ENCODE measurements around the gene CPA5.

Gene CPA5

GRCh38 chr7:130384841-130385599, 40.4 kb downstream of the CPA5 start:
- TF ChIP-seq, protein P1, sequence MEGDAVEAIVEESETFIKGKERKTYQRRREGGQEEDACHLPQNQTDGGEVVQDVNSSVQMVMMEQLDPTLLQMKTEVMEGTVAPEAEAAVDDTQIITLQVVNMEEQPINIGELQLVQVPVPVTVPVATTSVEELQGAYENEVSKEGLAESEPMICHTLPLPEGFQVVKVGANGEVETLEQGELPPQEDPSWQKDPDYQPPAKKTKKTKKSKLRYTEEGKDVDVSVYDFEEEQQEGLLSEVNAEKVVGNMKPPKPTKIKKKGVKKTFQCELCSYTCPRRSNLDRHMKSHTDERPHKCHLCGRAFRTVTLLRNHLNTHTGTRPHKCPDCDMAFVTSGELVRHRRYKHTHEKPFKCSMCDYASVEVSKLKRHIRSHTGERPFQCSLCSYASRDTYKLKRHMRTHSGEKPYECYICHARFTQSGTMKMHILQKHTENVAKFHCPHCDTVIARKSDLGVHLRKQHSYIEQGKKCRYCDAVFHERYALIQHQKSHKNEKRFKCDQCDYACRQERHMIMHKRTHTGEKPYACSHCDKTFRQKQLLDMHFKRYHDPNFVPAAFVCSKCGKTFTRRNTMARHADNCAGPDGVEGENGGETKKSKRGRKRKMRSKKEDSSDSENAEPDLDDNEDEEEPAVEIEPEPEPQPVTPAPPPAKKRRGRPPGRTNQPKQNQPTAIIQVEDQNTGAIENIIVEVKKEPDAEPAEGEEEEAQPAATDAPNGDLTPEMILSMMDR (IDR thresholded peaks at IDR 0.05; ENCODE audit: unreplicated experiment in 3 of 3): no peak
- H3K27me3 Mint-ChIP-seq (ENCODE audit: low read depth): no peaks in the 10 kb centered on the region
- H3K27ac Mint-ChIP-seq: peak overlapping the region in 2 of 3 experiments; percentile 65
- peaks cover 4% of the 10 kb centered on the region for H3K9me3 Mint-ChIP-seq
- peaks cover 4% of the 10 kb centered on the region for H3K36me3 Mint-ChIP-seq (ENCODE audit: low read depth)
- H3K4me3 Mint-ChIP-seq: no peak overlapping the region
- H3K4me1 Mint-ChIP-seq: peaks cover 45% of the 10 kb centered on the region

GRCh38 chr7:130385600-130386066, 41.0 kb downstream of the CPA5 start:
- Mint-ChIP-seq H3K4me1 (peaks cover 44% of the 10 kb centered on the region), H3K9me3 (peaks cover 4% of the 10 kb centered on the region), H3K4me3 (peak overlapping the region in 1 of 3 experiments; percentile 14), H3K36me3 (ENCODE audit: low read depth) (peaks cover 4% of the 10 kb centered on the region), H3K27me3 (ENCODE audit: low read depth) (no peaks in the 10 kb centered on the region), H3K27ac (peak overlapping the region; percentile 10 to 94 (median 84))
- TF ChIP-seq, protein P1 (IDR thresholded peaks at IDR 0.05; ENCODE audit: unreplicated experiment in 3 of 3): no peak

DNA sequence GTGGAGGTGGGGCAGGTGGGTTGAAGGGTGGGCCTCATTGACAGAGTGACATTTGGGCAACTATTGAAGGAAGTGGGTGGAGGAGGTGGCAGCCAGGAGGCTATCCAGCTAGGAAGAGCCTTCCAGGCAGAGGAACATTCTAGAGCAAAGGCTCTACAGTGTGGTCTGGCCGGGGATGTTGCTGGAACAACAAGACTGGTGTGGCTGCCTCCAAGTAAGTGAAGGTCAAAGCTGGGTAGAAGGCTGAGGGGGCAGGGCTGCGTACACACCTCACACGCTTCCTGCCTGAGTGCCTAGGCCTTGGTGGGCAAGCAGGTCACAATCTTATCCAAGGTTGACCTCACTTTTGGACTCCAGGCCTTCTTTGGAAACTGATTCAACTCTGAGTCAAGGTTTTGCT, 42.3 kb downstream of the CPA5 start:
- peaks cover 4% of the 10 kb centered on the region for H3K36me3 Mint-ChIP-seq (ENCODE audit: low read depth)
- peak overlapping the region; percentile 92 to 96 (median 94) for H3K27ac Mint-ChIP-seq
- TF ChIP-seq, protein P1 (IDR thresholded peaks at IDR 0.05; ENCODE audit: unreplicated experiment in 3 of 3): no peak
- no peak overlapping the region for H3K4me3 Mint-ChIP-seq
- no peaks in the 10 kb centered on the region for H3K27me3 Mint-ChIP-seq (ENCODE audit: low read depth)
- H3K9me3 Mint-ChIP-seq: peaks cover 4% of the 10 kb centered on the region
- H3K4me1 Mint-ChIP-seq: peaks cover 45% of the 10 kb centered on the region

GRCh38 chr7:130387306-130387627, 42.7 kb downstream of the CPA5 start:
- Mint-ChIP-seq H3K9me3 (peaks cover 4% of the 10 kb centered on the region), H3K27me3 (ENCODE audit: low read depth) (no peaks in the 10 kb centered on the region), H3K4me1 (peaks cover 49% of the 10 kb centered on the region), H3K27ac (peak overlapping the region; percentile 92 to 96 (median 94)), H3K4me3 (no peak overlapping the region), H3K36me3 (ENCODE audit: low read depth) (peaks cover 4% of the 10 kb centered on the region)
- TF ChIP-seq, protein P1 (IDR thresholded peaks at IDR 0.05; ENCODE audit: unreplicated experiment in 3 of 3): no peak

DNA sequence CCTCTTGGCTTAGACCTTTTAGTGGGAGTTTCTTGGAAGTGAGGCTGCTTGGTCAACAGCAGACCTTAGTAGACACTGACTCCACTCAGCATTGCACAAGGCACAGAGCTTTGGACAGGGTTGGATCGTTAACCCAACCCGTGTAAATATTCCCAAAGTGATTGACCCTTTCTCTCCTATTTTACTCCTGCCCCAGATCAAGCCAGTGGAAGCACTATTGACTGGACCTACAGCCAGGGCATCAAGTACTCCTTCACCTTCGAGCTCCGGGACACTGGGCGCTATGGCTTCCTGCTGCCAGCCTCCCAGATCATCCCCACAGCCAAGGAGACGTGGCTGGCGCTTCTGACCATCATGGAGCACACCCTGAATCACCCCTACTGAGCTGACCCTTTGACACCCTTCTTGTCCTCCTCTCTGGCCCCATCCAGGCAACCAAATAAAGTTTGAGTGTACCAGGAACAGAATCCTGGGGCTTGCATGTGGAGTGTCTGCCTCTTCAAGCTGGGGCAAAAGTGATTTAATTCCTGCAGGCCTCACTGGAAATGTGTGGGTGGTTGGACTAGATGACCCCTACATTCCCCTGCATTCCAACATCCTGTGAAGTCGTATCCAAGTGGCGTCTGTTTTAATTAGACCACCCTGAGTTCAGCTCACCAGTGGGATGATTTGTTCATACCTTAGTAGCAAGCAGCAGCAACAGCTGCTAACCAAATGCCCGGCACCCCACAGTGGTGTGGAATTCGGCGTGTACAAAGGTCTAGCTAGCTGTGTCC, 43.2 kb downstream of the CPA5 start:
- Mint-ChIP-seq H3K27ac (peak overlapping the region; percentile 92 to 96 (median 94)), H3K36me3 (ENCODE audit: low read depth) (peaks cover 4% of the 10 kb centered on the region), H3K9me3 (peaks cover 4% of the 10 kb centered on the region), H3K4me3 (peak overlapping the region in 1 of 3 experiments; percentile 2), H3K27me3 (ENCODE audit: low read depth) (no peaks in the 10 kb centered on the region), H3K4me1 (peaks cover 54% of the 10 kb centered on the region)
- TF ChIP-seq, protein P1 (IDR thresholded peaks at IDR 0.05; ENCODE audit: unreplicated experiment in 3 of 3): no peak
